Endometrial microvascular endothelial cells (primary cell): ENCODE data around the gene PRRC1. TPM values are rescaled to one million over a fixed set of nuclear protein-coding genes. Genes with fewer than 3 reads are reported as not detected.

Source experiments
- in situ Hi-C: cut with HindIII; loops from 2 replicates; pipeline ENCODE4 v1.10.0; 2017; ENCODE audit warnings: low sequenced_read_pairs, low pct_unique_long_range_greater_than_20kb; ENCODE audit errors: inconsistent ontology term
- total RNA-seq: library from RNA; depleted of rRNA; stranded (reverse); fragments of >200 nt; gene quantifications from one replicate; pipeline ENCODE4 v1.2.3, GENCODE V29; 2015; ENCODE audit errors: inconsistent ontology term

The PRRC1 gene
- total RNA-seq, 1 donor from 2014 or later: 39.7 TPM

- in situ Hi-C loops: no loop called here
Measured at GRCh38 chr5:127596501-127596900, 79.1 kb downstream of the PRRC1 start.

DNA sequence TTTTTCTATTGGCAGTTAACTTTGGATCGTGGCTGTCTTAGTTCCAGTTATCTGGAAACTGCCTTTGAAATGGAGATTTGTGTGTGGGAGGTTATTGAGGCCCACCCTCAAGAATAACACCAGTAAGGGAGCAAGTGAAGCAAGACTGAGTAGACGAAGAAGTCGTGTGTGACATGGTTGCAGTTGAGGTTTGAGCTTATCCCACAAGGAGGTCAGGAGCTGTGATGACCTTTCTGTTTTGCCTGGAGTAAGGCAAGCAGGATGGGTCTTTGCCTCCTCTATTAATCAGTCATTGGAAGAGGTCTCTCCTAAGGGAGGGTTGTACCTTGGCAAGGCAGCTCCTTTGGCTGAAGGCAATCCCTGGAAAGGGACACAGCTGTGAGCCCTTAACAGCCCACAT lies 81.9 kb downstream of the PRRC1 start:
- in situ Hi-C loops: no loop called here

- in situ Hi-C loops: no loop called here
Measured at GRCh38 chr5:127599847-127600246, 82.4 kb downstream of the PRRC1 start.

DNA sequence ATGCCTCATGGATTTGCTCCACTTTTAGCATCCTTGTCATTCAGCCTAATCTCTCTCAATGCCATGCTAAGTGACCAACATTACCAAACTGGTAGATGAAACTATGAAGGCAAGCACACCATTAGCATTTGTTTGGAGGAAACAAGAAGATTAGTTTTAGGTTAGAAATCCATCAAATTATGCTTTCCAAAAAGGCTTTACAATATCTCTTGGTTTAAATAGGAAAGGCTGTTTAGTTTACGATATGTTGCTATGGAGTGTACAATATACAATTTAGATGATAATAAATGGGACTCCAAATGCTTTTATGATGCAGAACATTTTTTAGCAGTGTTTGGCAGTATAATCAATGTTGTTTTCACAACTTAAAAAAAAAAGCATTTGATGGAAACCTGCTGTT lies 83.7 kb downstream of the PRRC1 start:
- in situ Hi-C loops: no loop called here

- in situ Hi-C loops: no loop called here
Measured at GRCh38 chr5:127601601-127602000, 84.2 kb downstream of the PRRC1 start.

- in situ Hi-C loops: no loop called here
Measured at GRCh38 chr5:127602481-127602880, 85.0 kb downstream of the PRRC1 start.

- in situ Hi-C loops: no loop called here
Measured at GRCh38 chr5:127602896-127603844, 85.7 kb downstream of the PRRC1 start.

Other genes with a start within 250 kb of the PRRC1 start
- not detected for gene MEGF10, start 226.8 kb upstream of the PRRC1 start, total RNA-seq
- not detected for gene CTXN3, start 131.4 kb downstream of the PRRC1 start, total RNA-seq
- gene CCDC192, start 185.8 kb downstream of the PRRC1 start, total RNA-seq: not detected